ENCODE data around the gene RBM19.

RBM19 gene

GRCh38 chr12:113879658-113880057, 86.5 kb downstream of the RBM19 start:
- no peak for DNase-seq

GRCh38 chr12:113877607-113878006, 88.5 kb downstream of the RBM19 start:
- DNase-seq = no peak

DNA sequence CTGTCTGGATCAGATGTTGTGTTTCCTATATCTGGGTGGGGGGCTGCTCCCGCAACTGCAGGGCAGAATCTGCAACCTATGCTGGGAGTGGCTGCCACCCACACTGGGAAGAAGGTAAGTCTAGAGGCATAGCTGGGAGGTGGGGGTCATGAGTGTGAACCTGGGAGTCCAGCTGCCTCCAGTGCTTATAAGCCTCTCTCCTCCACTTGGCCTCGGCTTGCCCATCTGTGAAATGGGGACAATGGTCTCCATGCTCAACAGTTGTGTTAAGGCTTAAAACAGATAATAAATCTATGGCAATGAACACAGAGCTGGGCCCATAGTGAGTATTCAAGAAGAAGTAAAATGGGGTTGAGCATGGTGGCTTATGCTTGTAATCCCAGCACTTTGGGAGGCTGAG, 90.0 kb downstream of the RBM19 start:
- no peak for DNase-seq

GRCh38 chr12:113875691-113876090, 90.4 kb downstream of the RBM19 start:
- peak; percentile 22 for DNase-seq

DNA sequence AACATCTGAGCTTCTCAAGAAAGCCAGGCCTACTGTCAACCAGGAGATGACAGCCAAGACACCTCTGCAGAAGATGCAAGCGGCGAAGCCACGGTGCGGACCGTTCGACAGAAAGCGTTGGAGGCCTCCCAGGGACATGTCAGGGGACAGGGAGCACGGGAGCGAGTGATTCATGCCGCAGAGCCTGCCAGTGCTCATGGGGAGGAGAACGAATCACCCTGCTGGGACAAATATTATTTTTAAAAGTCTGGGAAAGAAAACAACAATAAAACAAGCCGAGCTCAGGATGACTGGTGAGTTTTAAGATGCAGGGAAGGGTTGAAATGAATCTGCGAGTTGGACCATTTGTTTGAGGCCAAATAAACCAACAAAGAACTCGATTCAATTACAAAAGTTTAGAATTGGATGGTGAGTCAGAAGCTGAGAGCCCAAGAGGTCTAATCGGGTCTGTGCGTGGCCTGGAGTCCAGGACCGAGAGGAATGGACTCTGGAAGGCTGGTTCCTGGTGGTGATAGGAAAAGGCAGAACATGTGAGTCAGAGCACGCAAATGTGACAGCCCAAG, 91.0 kb downstream of the RBM19 start:
- no peak for DNase-seq

DNA sequence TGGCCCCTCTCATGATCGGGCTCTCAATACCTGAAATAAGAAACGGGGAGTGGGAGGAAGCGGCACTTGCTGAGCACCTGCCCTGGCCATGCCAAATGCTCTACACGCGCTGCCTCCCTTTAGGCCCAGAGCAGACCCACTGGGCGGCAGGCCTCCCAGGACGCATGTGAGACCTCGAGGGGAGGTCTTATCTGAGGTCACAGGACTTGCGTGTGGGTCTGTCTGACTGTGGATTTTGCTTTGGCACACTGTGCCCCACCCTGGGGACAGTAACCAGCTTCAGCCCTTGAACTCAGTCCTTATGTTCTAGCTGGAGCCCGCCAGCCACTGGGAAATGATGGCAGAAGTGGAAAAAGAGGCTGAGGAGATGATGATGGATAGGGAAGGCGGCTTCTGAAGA, 91.8 kb downstream of the RBM19 start:
- no peak for DNase-seq

DNA sequence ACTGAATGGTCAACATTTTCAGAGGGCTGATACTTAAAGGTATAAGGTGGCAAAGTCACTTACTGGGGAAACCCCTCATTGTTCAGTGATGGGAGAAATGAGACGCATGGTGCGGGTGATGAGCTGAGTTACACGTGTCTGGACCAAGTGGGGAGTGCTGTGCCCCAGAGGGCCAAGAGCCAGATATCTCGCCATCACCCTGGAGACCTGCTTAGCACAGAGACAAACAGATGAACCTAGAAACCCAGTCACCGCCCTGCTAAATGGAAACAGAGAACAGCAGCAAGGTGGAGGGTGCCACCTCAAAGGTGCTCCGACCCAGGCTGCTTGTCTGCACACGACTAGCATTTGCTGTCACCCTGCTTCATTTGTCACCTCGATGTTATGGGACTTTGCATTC, 92.4 kb downstream of the RBM19 start:
- DNase-seq = no peak

DNA sequence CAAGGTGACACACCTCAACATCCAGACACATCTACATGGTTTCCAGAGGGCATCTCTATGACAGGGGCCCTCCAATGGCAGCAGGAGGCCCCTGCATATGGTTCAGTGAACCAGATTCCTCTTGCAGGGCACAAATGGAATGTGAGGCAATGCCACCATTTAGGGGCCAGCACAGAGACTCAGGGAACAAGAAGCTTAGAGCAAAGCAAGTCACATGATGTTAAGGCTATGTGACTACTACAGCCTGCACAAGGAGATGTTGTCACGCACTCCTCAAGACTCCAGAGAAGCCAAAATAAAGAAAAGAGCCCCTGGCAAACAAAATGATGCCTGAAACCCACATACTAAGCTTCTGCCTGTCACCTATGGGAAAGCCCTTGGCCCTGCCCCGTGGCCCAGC, 95.2 kb downstream of the RBM19 start:
- DNase-seq = no peak

- DNase-seq = no peak
These were observed 96.1 kb downstream of the RBM19 start for GRCh38 chr12:113870035-113870434.

GRCh38 chr12:113868365-113868764, 97.8 kb downstream of the RBM19 start:
- no peak for DNase-seq

- peak; percentile 46 for DNase-seq
These were observed 98.9 kb downstream of the RBM19 start for GRCh38 chr12:113867258-113867657.

- no peak for DNase-seq
These were observed 99.6 kb downstream of the RBM19 start for GRCh38 chr12:113866496-113866895.

DNA sequence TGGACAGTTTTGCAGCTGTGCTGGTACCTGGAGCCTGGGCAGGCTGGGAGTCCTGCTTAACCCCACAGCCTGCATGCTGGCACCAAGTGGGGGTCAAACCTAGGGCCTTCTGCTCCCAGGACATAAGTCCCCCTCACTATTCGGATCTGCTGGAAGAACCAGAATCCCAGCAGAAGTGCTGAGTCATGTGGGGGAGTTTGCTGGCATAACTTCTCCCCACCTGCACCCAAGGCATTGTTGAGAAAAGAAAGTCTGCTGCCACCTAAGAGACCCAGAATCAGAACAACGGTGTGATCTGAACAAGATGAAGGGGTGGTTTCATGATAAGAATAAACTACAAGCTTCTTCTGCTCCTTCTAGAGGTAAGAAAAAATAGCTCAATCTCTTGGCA, 102.7 kb downstream of the RBM19 start:
- DNase-seq = no peak

DNA sequence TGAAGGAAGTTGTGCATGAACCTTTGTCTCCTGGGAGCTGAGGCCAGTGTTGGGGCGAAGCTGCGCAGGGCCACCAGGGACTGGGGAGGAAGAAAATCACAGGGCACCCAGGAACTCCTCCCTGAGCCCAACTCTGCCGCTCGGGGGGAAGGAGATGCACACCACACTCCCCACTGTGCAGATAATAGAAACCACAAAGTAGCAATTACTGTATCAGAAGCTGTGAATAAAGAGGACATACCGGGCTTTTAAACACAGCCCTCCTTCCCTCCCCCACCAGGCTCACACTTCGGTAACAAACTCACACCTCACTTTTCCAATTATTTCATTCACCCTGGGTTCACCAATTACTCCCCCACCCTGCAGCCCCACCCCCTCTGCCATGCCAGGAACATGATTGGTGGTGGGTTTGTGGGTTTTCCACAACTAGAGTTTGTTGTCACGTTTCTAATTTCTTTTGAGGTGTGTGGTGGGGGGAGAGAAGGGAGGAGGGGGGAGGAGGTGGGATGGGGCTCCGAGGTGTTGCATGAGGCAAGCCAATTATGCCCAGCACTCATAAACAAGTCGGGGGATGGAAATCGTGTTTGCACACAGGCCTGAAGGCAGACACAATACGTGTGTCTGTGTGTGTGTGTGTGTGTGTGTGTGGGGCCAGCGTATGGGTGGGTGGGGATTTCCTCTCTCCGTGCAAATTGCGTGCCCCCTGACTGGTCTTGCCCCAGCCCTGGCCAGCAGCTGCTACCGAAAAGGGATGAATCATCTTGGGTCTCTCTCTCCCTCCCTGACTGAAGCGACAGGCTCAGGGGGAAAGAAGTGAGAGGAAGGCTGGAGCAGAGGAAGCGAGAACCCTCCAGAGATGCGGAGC, 103.3 kb downstream of the RBM19 start:
- DNase-seq = no peak

GRCh38 chr12:113861708-113862312, 104.3 kb downstream of the RBM19 start:
- no peak for DNase-seq

- DNase-seq = peak; percentile 18
These were observed 105.2 kb downstream of the RBM19 start for GRCh38 chr12:113860950-113861349.

- peak; percentile 29 for DNase-seq
These were observed 105.9 kb downstream of the RBM19 start for GRCh38 chr12:113860059-113860820.

- DNase-seq = no peak
These were observed 107.2 kb downstream of the RBM19 start for GRCh38 chr12:113858841-113859386.

DNA sequence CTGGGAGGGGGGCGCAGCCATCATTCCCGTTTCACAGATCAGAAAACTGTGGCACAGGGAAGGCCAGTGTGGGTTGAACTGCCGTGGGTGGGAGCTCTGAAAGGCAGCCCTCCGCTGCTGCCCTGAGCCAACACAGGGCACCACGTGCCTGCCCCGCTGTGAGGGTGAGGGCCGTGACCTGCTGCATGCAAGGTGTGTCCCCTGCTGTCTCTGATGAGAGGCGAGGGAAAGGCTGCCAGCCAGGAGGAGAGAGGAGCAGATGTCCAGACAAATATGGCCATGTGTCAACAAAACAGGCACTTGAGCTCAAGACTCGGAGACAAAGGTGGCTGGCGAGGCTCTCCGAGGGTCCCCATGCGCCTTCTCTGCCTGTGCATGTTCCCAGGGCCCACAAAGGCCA, 108.8 kb downstream of the RBM19 start:
- peak; percentile 65 for DNase-seq

- DNase-seq = no peak
These were observed 110.1 kb downstream of the RBM19 start for GRCh38 chr12:113855998-113856397.

DNA sequence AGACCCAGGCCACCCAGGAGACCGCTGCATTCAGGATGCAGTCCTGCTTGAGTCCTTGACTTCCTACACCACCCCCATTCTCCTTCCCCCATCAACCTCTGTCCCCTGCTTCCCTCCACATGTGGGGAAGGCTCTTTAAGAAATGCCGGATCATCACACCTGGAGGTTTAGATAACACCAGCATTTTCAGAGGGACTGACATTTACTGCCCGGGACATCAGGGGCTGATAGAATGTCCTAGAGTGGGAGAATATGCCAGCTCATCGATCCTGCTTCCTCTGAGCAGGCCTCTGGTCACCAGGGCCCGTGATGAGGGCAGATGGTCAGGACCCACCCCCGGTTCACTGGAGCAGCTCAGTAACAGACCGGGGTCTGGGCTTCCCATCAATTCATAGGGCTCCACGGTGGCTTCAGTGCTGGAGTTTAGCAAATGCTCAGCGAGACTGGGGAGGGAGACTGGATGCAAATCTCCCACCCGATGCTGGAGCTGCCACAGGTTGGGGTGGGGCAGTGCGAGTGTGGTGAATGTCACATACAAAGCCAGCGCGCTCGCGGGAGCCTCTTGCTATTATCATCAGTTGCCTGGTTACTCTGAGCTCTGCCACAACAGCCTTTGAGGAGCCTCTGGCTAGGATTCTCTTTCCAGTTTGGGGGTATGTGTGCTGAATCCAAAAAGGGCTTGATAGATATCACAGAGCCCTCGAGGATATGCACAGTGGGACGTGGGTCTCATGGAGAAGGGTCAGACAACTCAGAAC, 111.6 kb downstream of the RBM19 start:
- DNase-seq = no peak

DNA sequence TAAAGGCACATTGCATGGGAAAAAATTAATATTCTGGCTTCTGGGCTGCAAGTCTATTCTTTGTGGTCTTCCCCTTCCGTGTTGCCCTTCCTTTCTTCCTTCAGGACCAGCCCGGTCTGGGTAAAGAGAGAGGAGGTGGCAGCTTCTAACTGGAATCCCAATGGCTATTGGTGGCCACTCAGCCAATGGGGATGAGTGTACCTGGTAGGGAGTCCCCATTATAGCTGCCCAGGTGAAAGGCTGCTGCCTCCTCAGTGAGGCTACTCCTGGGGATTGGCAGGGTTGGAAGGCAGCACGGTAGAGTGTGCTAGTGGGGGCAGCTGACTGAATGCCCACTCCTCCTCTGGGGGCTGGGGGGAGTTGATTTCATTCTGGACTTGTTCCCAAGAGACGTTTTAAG, 112.6 kb downstream of the RBM19 start:
- no peak for DNase-seq

Data from DMS53 (cell line).